ENCODE results near the gene THADA.

Gene THADA

GRCh38 chr2:43269706-43270105 lies 326.1 kb downstream of the THADA start:
- no peak overlapping the region for H3K4me3 Mint-ChIP-seq
- H3K9me3 Mint-ChIP-seq (ENCODE audit: low read depth), result no peaks in the 10 kb centered on the region
- peaks cover 3% of the 10 kb centered on the region for H3K4me1 Mint-ChIP-seq (ENCODE audit: low read depth)
- peaks cover 13% of the 10 kb centered on the region for H3K36me3 Mint-ChIP-seq
- H3K27me3 Mint-ChIP-seq, result no peaks in the 10 kb centered on the region
- H3K27ac Mint-ChIP-seq, result no peak overlapping the region

GRCh38 chr2:43269074-43269572 lies 326.7 kb downstream of the THADA start:
- H3K27ac Mint-ChIP-seq, result no peak overlapping the region
- peaks cover 11% of the 10 kb centered on the region for H3K36me3 Mint-ChIP-seq

DNA sequence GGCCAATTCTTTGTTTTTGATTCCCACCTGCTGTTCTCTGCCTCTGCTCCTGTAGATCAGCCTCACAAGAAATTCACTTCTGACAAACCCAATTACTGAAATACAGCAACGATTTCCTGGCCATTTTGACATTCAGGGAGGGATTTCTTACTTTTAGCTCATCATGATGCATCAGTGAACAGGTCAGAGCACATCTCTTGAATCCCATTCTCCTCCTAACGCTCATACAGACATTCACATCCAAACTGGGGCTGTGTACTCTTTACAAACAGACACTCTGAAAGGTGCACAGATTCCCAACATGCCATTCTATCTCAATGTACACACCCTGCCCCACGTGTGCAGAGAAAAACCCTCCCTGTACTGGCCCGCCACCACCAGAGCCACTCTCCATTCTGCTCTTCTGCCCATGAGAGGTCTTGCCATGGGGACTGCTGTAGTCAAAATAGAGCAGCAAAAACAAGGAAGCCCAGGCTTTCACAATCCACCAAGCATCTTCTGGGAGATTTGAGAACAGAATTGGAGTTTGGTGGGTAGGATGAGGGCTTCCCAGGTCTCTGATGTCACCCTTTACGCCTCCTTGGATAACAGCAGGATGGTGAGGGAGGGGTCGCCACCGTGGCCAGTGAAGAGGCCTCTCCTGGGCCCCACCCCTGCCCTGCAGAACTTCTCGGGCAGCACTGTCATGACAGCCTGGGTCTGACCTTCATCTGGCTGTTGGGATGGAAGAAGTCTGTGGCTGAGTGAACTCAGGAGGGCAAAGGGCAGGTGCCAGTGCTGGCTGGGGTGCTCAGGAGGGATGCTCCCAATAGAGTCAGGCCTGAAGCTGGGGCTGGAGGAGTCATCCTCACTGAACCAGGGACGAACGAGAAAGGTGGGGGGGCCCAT lies 327.5 kb downstream of the THADA start:
- H3K27me3 Mint-ChIP-seq, result no peaks in the 10 kb centered on the region
- H3K4me1 Mint-ChIP-seq (ENCODE audit: low read depth), result no peaks in the 10 kb centered on the region
- H3K36me3 Mint-ChIP-seq, result peaks cover 11% of the 10 kb centered on the region
- no peaks in the 10 kb centered on the region for H3K9me3 Mint-ChIP-seq (ENCODE audit: low read depth)
- H3K27ac Mint-ChIP-seq, result no peak overlapping the region
- H3K4me3 Mint-ChIP-seq, result no peak overlapping the region

More at GRCh38 chr2:43269074-43269572, 326.7 kb downstream of the THADA start:
- Mint-ChIP-seq H3K4me1 (ENCODE audit: low read depth) (peaks cover 3% of the 10 kb centered on the region), H3K27me3 (no peaks in the 10 kb centered on the region), H3K9me3 (ENCODE audit: low read depth) (no peaks in the 10 kb centered on the region), H3K4me3 (no peak overlapping the region)

DNA sequence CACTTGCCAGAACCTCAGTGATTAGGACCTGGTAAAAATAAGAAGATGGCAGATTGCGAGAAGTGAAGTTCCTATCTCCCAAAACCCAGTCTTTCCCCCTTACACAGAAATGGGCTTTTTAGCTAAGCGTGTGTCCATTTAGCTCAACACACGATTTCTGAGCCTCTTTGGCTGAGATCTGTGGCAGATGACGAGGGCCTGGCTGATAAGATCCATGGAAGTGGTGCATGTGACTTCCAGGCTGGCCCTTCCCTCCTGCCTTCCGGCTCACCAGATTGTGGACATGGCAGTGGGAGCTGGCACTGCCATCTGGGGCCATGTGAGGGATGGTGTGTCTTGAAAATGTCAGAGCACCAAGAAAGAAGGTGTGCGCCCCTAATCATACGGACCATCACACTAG lies 328.5 kb downstream of the THADA start:
- Mint-ChIP-seq H3K27ac (no peak overlapping the region), H3K36me3 (peaks cover 16% of the 10 kb centered on the region), H3K9me3 (ENCODE audit: low read depth) (no peaks in the 10 kb centered on the region), H3K27me3 (no peaks in the 10 kb centered on the region), H3K4me1 (ENCODE audit: low read depth) (no peaks in the 10 kb centered on the region), H3K4me3 (no peak overlapping the region)

DNA sequence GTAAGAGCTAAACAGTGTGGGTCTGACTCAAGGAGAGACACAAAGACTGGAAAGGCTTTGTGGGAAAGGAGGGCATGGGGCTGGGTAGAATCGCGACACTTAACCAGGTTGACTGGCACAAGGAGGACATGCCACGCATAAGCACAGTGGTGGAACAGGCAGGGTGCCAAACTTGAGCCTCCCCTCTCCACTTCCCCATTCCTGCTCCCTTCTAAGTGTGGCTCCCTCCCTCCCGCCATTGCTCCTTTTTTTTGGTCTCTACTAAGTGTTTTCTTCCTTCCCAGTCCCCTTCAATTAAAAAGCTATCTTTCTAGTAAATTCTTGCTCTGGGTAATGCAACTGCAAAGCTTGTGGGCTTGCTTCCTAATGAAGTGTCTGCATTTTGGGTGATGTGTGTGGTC lies 329.1 kb downstream of the THADA start:
- no peaks in the 10 kb centered on the region for H3K9me3 Mint-ChIP-seq (ENCODE audit: low read depth)
- H3K4me1 Mint-ChIP-seq (ENCODE audit: low read depth), result no peaks in the 10 kb centered on the region
- no peaks in the 10 kb centered on the region for H3K27me3 Mint-ChIP-seq
- H3K4me3 Mint-ChIP-seq, result no peak overlapping the region
- H3K27ac Mint-ChIP-seq, result no peak overlapping the region
- H3K36me3 Mint-ChIP-seq, result peaks cover 16% of the 10 kb centered on the region

GRCh38 chr2:43265421-43265820 lies 330.4 kb downstream of the THADA start:
- H3K4me1 Mint-ChIP-seq (ENCODE audit: low read depth), result no peaks in the 10 kb centered on the region
- no peaks in the 10 kb centered on the region for H3K27me3 Mint-ChIP-seq
- H3K9me3 Mint-ChIP-seq (ENCODE audit: low read depth), result no peaks in the 10 kb centered on the region
- H3K4me3 Mint-ChIP-seq, result no peak overlapping the region
- no peak overlapping the region for H3K27ac Mint-ChIP-seq
- H3K36me3 Mint-ChIP-seq, result peaks cover 16% of the 10 kb centered on the region

GRCh38 chr2:43265001-43265400 lies 330.8 kb downstream of the THADA start:
- Mint-ChIP-seq H3K27me3 (no peaks in the 10 kb centered on the region), H3K4me1 (ENCODE audit: low read depth) (no peaks in the 10 kb centered on the region), H3K9me3 (ENCODE audit: low read depth) (no peaks in the 10 kb centered on the region), H3K27ac (no peak overlapping the region), H3K4me3 (no peak overlapping the region), H3K36me3 (peaks cover 16% of the 10 kb centered on the region)

DNA sequence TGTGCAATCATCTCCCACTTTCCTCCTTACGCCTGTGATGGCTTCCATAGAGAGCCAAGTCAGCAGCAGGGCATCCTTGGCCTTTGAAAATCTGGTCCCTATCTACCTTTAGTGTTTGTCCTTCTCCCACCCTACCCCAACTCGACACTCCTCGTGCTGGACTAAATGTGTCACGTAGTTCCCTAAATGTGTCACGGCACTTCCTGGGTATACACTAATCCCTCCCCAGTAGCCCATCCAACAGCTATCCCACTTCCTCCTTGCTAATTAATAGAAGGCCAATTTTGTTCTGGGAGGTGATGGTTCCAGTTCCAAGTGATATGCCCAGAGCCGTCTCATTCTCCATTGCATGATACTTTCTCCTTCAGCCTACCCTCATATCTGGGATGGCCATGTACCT lies 332.9 kb downstream of the THADA start:
- Mint-ChIP-seq H3K36me3 (peaks cover 11% of the 10 kb centered on the region), H3K27ac (no peak overlapping the region), H3K9me3 (ENCODE audit: low read depth) (no peaks in the 10 kb centered on the region), H3K27me3 (no peaks in the 10 kb centered on the region), H3K4me3 (no peak overlapping the region), H3K4me1 (ENCODE audit: low read depth) (no peaks in the 10 kb centered on the region)

- Mint-ChIP-seq H3K27me3 (no peaks in the 10 kb centered on the region), H3K27ac (no peak overlapping the region)
Observed at GRCh38 chr2:43262239-43262638, 333.6 kb downstream of the THADA start.

GRCh38 chr2:43259512-43259911 lies 336.3 kb downstream of the THADA start:
- H3K36me3 Mint-ChIP-seq, result peaks cover 16% of the 10 kb centered on the region
- H3K4me1 Mint-ChIP-seq (ENCODE audit: low read depth), result no peaks in the 10 kb centered on the region
- no peak overlapping the region for H3K4me3 Mint-ChIP-seq
- no peaks in the 10 kb centered on the region for H3K27me3 Mint-ChIP-seq
- no peaks in the 10 kb centered on the region for H3K9me3 Mint-ChIP-seq (ENCODE audit: low read depth)
- no peak overlapping the region for H3K27ac Mint-ChIP-seq

More at GRCh38 chr2:43262239-43262638, 333.6 kb downstream of the THADA start:
- H3K4me1 Mint-ChIP-seq (ENCODE audit: low read depth), result no peaks in the 10 kb centered on the region
- peaks cover 14% of the 10 kb centered on the region for H3K36me3 Mint-ChIP-seq
- no peak overlapping the region for H3K4me3 Mint-ChIP-seq
- no peaks in the 10 kb centered on the region for H3K9me3 Mint-ChIP-seq (ENCODE audit: low read depth)

GRCh38 chr2:43258547-43259156 lies 337.2 kb downstream of the THADA start:
- H3K9me3 Mint-ChIP-seq (ENCODE audit: low read depth), result no peaks in the 10 kb centered on the region
- H3K4me3 Mint-ChIP-seq, result no peak overlapping the region
- peaks cover 17% of the 10 kb centered on the region for H3K36me3 Mint-ChIP-seq
- H3K4me1 Mint-ChIP-seq (ENCODE audit: low read depth), result no peaks in the 10 kb centered on the region
- H3K27ac Mint-ChIP-seq, result no peak overlapping the region
- H3K27me3 Mint-ChIP-seq, result no peaks in the 10 kb centered on the region

GRCh38 chr2:43255296-43255910 lies 340.4 kb downstream of the THADA start:
- H3K4me3 Mint-ChIP-seq, result no peak overlapping the region
- H3K9me3 Mint-ChIP-seq (ENCODE audit: low read depth), result no peaks in the 10 kb centered on the region
- no peaks in the 10 kb centered on the region for H3K4me1 Mint-ChIP-seq (ENCODE audit: low read depth)
- peaks cover 8% of the 10 kb centered on the region for H3K36me3 Mint-ChIP-seq
- no peaks in the 10 kb centered on the region for H3K27me3 Mint-ChIP-seq
- H3K27ac Mint-ChIP-seq, result no peak overlapping the region

GRCh38 chr2:43254331-43254730 lies 341.5 kb downstream of the THADA start:
- no peaks in the 10 kb centered on the region for H3K27me3 Mint-ChIP-seq
- H3K36me3 Mint-ChIP-seq, result peaks cover 8% of the 10 kb centered on the region
- no peak overlapping the region for H3K4me3 Mint-ChIP-seq
- no peaks in the 10 kb centered on the region for H3K9me3 Mint-ChIP-seq (ENCODE audit: low read depth)
- no peaks in the 10 kb centered on the region for H3K4me1 Mint-ChIP-seq (ENCODE audit: low read depth)
- no peak overlapping the region for H3K27ac Mint-ChIP-seq

GRCh38 chr2:43251171-43251731 lies 344.6 kb downstream of the THADA start:
- Mint-ChIP-seq H3K27ac (no peak overlapping the region), H3K9me3 (ENCODE audit: low read depth) (no peaks in the 10 kb centered on the region)

GRCh38 chr2:43250015-43250414 lies 345.8 kb downstream of the THADA start:
- H3K27ac Mint-ChIP-seq, result no peak overlapping the region
- H3K36me3 Mint-ChIP-seq, result peaks cover 3% of the 10 kb centered on the region
- no peaks in the 10 kb centered on the region for H3K9me3 Mint-ChIP-seq (ENCODE audit: low read depth)

More at GRCh38 chr2:43251171-43251731, 344.6 kb downstream of the THADA start:
- H3K36me3 Mint-ChIP-seq, result peaks cover 3% of the 10 kb centered on the region
- no peaks in the 10 kb centered on the region for H3K27me3 Mint-ChIP-seq
- H3K4me1 Mint-ChIP-seq (ENCODE audit: low read depth), result no peaks in the 10 kb centered on the region
- H3K4me3 Mint-ChIP-seq, result no peak overlapping the region

More at GRCh38 chr2:43250015-43250414, 345.8 kb downstream of the THADA start:
- Mint-ChIP-seq H3K4me3 (no peak overlapping the region), H3K4me1 (ENCODE audit: low read depth) (no peaks in the 10 kb centered on the region), H3K27me3 (no peaks in the 10 kb centered on the region)

Data from activated naive CD8-positive, alpha-beta T cell (primary cell).